Lower leg skin (tissue), 4 donors: ENCODE data around the gene PLEKHA1. TPM values are rescaled to one million over a fixed set of nuclear protein-coding genes. Genes with fewer than 3 reads are reported as not detected.

Source experiments
- DNase-seq, 2 donors: peaks; one replicate each; pipeline ENCODE4 v3.0.0-alpha.2; 2019; ENCODE audit warnings: low spot score in 2 of 2
- H3K4me3 ChIP-seq: fragments of 200-600 bp; sonication (generic); 2 replicates; pipeline ENCODE4 v1.5.1; 2017; ENCODE audit warnings: mild to moderate bottlenecking, low read depth; ENCODE audit not compliant: poor library complexity, severe bottlenecking
- CTCF ChIP-seq, 3 donors: fragments of 450-650 bp; IDR thresholded peaks; one replicate each; pipeline ENCODE4 v1.5.1; 2016; ENCODE audit warnings: antibody characterized with exemption in 3 of 3, mild to moderate bottlenecking in 3 of 3, moderate library complexity in 2 of 3
- POLR2A ChIP-seq, 2 donors: fragments of 450-650 bp; IDR thresholded peaks; one replicate each; pipeline ENCODE4 v1.6.1; 2016 to 2017; ENCODE audit warnings: antibody characterized with exemption in 2 of 2, mild to moderate bottlenecking in 1 of 2, moderate library complexity in 1 of 2
- WGBS, 2 donors: methylation state at CpG; one replicate each; pipeline ENCODE4 v1.1.5; 2018; 5-methylcytosine and 5-hydroxymethylcytosine counted together
- intact Hi-C: fragments of 100-400 bp; cut with DNase I; formaldehyde crosslinking; loops from one replicate; pipeline ENCODE4 v1.15.0; 2023; ENCODE audit warnings: low total_unique reads
- total RNA-seq, 4 donors: library from RNA; depleted of rRNA; stranded (reverse); fragments of >200 nt; gene quantifications; one replicate each; pipeline ENCODE4 v1.1.0, GENCODE V29; 2016

Gene PLEKHA1
- total RNA-seq, 4 donors from 2014 or later = 83.6 to 116 (median 105) TPM

- WGBS, 2 donors = 68 to 70% methylated on average over 3 of the region's 3 CpGs
- intact Hi-C loops = loop anchor here (10.0 kb wide), 1 partner anchor 144 kb away; the partner anchor contains the start of gene DMBT1
- DNase-seq = no peak
- TF ChIP-seq POLR2A (IDR thresholded peaks at IDR 0.05) (no peak), CTCF (IDR thresholded peaks at IDR 0.05) (no peak)
- H3K4me3 ChIP-seq = no peak overlapping the region
Observed at GRCh38 chr10:122420624-122421007, 46.1 kb downstream of the PLEKHA1 start.

GRCh38 chr10:122421054-122421625 lies 46.6 kb downstream of the PLEKHA1 start:
- 54 to 60% methylated on average over 3 of the region's 3 CpGs for whole genome bisulfite sequencing, 2 donors
- H3K4me3 ChIP-seq = no peak overlapping the region
- no peak for DNase-seq
- intact Hi-C loops = loop anchor here (10.0 kb wide), 1 partner anchor 144 kb away; the partner anchor contains the start of gene DMBT1
- no peak for TF ChIP-seq CTCF (IDR thresholded peaks at IDR 0.05)
- no peak for TF ChIP-seq POLR2A (IDR thresholded peaks at IDR 0.05)

DNA sequence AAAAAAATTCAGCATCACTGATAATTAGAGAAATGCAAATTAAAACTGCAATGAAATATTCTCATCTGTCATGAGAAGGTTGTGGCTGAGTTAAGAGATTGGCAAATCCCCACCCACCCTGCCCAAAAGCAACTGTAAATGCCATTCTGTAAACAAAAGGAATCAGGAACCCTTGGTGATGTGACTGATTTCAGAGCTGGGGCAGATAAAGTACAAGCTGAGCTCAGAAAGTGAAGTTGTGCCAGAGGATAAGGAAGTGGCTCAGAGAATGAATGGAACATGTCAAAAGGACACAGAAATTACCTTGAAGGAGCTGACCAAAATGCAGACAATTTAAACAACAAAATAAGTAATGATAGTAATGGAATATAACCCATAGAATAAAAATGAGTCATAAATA lies 47.2 kb downstream of the PLEKHA1 start:
- intact Hi-C loops = loop anchor here (10.0 kb wide), 1 partner anchor 143 kb away; the partner anchor contains the start of gene DMBT1
- H3K4me3 ChIP-seq = no peak overlapping the region
- DNase-seq = no peak
- TF ChIP-seq CTCF (IDR thresholded peaks at IDR 0.05) (no peak), POLR2A (IDR thresholded peaks at IDR 0.05) (no peak)

- no peak for DNase-seq
- intact Hi-C loops = loop anchor here (10.0 kb wide), 1 partner anchor 142 kb away; the partner anchor contains the start of gene DMBT1
- H3K4me3 ChIP-seq = no peak overlapping the region
- WGBS, 2 donors = 68 to 70% methylated on average over 5 of the region's 5 CpGs
- no peak for TF ChIP-seq CTCF (IDR thresholded peaks at IDR 0.05)
- no peak for TF ChIP-seq POLR2A (IDR thresholded peaks at IDR 0.05)
Observed at GRCh38 chr10:122422266-122422989, 47.9 kb downstream of the PLEKHA1 start.

DNA sequence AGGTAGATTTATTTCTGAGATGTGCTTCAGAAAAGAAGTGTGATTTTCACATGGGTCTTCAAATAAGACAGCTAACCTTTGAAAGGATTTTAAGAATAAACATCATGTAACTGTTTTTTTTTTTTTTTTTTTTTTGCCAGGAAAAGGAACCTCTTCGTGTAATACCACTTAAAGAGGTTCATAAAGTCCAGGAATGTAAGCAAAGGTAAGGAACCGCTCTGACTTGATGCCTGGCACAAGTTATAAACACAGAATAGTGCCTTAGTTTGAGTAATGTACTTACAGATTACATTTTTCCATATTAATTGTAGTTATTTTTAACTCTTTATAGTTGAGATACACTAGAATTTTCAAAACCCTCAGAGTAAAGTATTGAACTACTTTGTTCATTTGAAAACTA lies 49.6 kb downstream of the PLEKHA1 start:
- intact Hi-C loops = loop anchor here (10.0 kb wide), 1 partner anchor 141 kb away; the partner anchor contains the start of gene DMBT1
- 90 to 94% methylated on average over 2 of the region's 2 CpGs for WGBS, 2 donors
- TF ChIP-seq POLR2A (IDR thresholded peaks at IDR 0.05) = no peak
- no peak for TF ChIP-seq CTCF (IDR thresholded peaks at IDR 0.05)
- no peak overlapping the region for H3K4me3 ChIP-seq
- DNase-seq = no peak
